Parathyroid adenoma (tissue), 2 donors: ENCODE measurements around the gene CEP83.
"Not testable (repeated sequence)": the region's sequence is repeated elsewhere in the genome, so short reads cannot be mapped to it uniquely, and the experiment has no call there.

ENCODE experiments used
- H2AFZ ChIP-seq: fragments of 300-600 bp; sonication (generic); one replicate; pipeline ENCODE4 v1.7.0; 2017; ENCODE audit warnings: antibody characterized with exemption, mild to moderate bottlenecking
- H3K27ac ChIP-seq: fragments of 300-600 bp; sonication (generic); one replicate; pipeline ENCODE4 v1.7.0; 2017
- H3K27me3 ChIP-seq: fragments of 300-600 bp; sonication (generic); one replicate; pipeline ENCODE4 v1.7.0; 2017; ENCODE audit warnings: low read length; ENCODE audit not compliant: control insufficient read depth, insufficient read depth
- H3K36me3 ChIP-seq: fragments of 300-600 bp; sonication (generic); one replicate; pipeline ENCODE4 v1.7.0; 2017; ENCODE audit warnings: low read length; ENCODE audit not compliant: control insufficient read depth, insufficient read depth
- H3K4me1 ChIP-seq: fragments of 300-600 bp; sonication (generic); one replicate; pipeline ENCODE4 v1.7.0; 2017; ENCODE audit warnings: control low read depth
- H3K4me2 ChIP-seq: fragments of 300-600 bp; sonication (generic); one replicate; pipeline ENCODE4 v1.7.0; 2017; ENCODE audit warnings: low read length
- H3K4me3 ChIP-seq: fragments of 300-600 bp; sonication (generic); one replicate; pipeline ENCODE4 v1.7.0; 2017; ENCODE audit warnings: low read depth, low read length
- H3K79me2 ChIP-seq: fragments of 300-600 bp; sonication (generic); one replicate; pipeline ENCODE4 v1.7.0; 2017; ENCODE audit warnings: control low read depth
- H3K9ac ChIP-seq: fragments of 300-600 bp; sonication (generic); one replicate; pipeline ENCODE4 v1.7.0; 2017; ENCODE audit warnings: mild to moderate bottlenecking
- H3K9me3 ChIP-seq: fragments of 300-600 bp; sonication (generic); one replicate; pipeline ENCODE4 v1.7.0; 2017; ENCODE audit warnings: low read length; ENCODE audit not compliant: control insufficient read depth
- CTCF ChIP-seq: fragments of 300-600 bp; sonication (generic); IDR thresholded peaks from one replicate; pipeline ENCODE4 v1.7.0; 2017; ENCODE audit warnings: antibody characterized with exemption, mild to moderate bottlenecking
- donor health status: primary hyperparathyroidism.

The CEP83 gene

GRCh38 chr12:94390130-94390485 is 69.6 kb downstream of the CEP83 start:
- Histone ChIP-seq H2AFZ (no peak overlapping the region), H3K36me3 (no peaks in the 10 kb centered on the region), H3K4me3 (no peak overlapping the region), H3K9ac (no peak overlapping the region), H3K27me3 (no peaks in the 10 kb centered on the region), H3K27ac (no peak overlapping the region), H3K9me3 (no peaks in the 10 kb centered on the region), H3K4me1 (no peaks in the 10 kb centered on the region), H3K79me2 (no peaks in the 10 kb centered on the region), H3K4me2 (no peak overlapping the region)
- TF ChIP-seq CTCF = no peak

DNA sequence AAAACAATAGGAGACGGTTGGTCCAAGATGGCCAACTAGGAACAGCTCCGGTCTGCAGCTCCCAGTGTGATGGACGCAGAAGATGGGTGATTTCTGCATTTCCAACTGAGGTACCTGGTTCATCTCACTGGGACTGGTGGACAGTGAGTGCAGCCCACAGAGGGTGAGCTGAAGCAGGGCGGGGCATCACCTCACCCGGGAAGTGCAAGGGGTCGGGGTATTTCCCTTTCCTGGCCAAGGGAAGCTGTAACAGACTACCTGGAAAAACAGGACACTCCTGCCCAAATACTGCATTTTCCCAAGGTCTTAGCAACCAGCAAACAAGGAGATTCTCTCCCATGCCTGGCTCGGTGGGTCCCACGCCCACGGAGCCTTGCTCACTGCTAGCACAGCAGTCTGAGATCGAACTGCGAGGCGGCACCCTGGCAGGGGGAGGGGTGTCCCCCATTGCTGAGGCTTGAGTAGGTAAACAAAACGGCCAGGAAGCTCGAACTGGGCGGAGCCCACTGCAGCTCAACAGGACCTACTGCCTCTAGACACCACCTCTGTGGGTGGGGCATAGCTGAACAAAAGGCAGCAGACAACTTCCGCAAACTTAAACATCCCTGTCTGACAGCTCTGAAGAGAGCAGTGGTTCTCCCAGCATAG is 70.1 kb downstream of the CEP83 start:
- H3K4me1 ChIP-seq, H2AFZ ChIP-seq, H3K27me3 ChIP-seq, H3K4me2 ChIP-seq, H3K79me2 ChIP-seq, H3K9ac ChIP-seq, H3K9me3 ChIP-seq, H3K27ac ChIP-seq, H3K4me3 ChIP-seq, H3K36me3 ChIP-seq: not testable (repeated sequence)

DNA sequence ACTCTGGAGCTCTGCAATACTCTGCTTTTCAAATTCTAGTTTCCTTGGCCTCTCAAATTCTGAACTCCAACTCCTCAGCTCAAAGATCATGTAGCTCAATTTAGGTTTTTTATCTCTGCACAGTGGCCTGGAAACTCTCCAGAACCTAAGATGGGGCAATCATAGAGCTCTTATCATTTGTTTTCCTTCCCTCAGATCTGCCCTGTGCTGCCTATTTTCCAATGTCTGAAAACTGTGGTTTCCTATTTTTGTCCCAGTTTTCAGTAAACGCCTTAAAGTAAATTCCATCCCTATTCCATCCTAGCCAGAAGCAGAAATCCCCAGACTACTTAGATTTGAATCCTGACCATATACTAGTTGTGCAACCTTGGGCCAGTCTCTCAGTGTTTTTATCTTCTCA is 73.2 kb downstream of the CEP83 start:
- Histone ChIP-seq H3K79me2 (no peaks in the 10 kb centered on the region), H3K4me1 (no peaks in the 10 kb centered on the region), H3K27me3 (no peaks in the 10 kb centered on the region), H3K27ac (no peak overlapping the region), H3K4me2 (no peak overlapping the region), H3K9me3 (no peaks in the 10 kb centered on the region), H3K9ac (no peak overlapping the region), H3K36me3 (no peaks in the 10 kb centered on the region), H2AFZ (no peak overlapping the region), H3K4me3 (no peak overlapping the region)
- TF ChIP-seq CTCF = no peak

GRCh38 chr12:94384030-94384429 is 75.6 kb downstream of the CEP83 start:
- Histone ChIP-seq H2AFZ (no peak overlapping the region), H3K27me3 (no peaks in the 10 kb centered on the region), H3K4me2 (no peak overlapping the region), H3K4me3 (no peak overlapping the region), H3K9me3 (no peaks in the 10 kb centered on the region), H3K27ac (no peak overlapping the region), H3K4me1 (no peaks in the 10 kb centered on the region), H3K9ac (no peak overlapping the region), H3K36me3 (no peaks in the 10 kb centered on the region), H3K79me2 (no peaks in the 10 kb centered on the region)
- no peak for TF ChIP-seq CTCF

GRCh38 chr12:94380507-94380906 is 79.2 kb downstream of the CEP83 start:
- no peak overlapping the region for H3K9ac ChIP-seq
- H3K4me1 ChIP-seq = no peaks in the 10 kb centered on the region
- H3K27me3 ChIP-seq = no peaks in the 10 kb centered on the region
- no peak overlapping the region for H3K4me3 ChIP-seq
- no peaks in the 10 kb centered on the region for H3K9me3 ChIP-seq
- H3K79me2 ChIP-seq = no peaks in the 10 kb centered on the region
- TF ChIP-seq CTCF = no peak
- no peak overlapping the region for H2AFZ ChIP-seq
- H3K4me2 ChIP-seq = no peak overlapping the region
- no peaks in the 10 kb centered on the region for H3K36me3 ChIP-seq
- H3K27ac ChIP-seq = no peak overlapping the region
